A549 (cell line): ENCODE results near the gene DNAJA3. TPM values are rescaled to one million over a fixed set of nuclear protein-coding genes. Genes with fewer than 3 reads are reported as not detected.

Experiments used
- ATAC-seq, 2 experiments: fragments of 200-7000 bp in 1 of 2; fragments of >200 bp in 1 of 2; cut with Nextera tagmentation in 1 of 2; cut with Tn5 transposase in 1 of 2; 3 replicates each; pipeline versions ENCODE4 v1.8.0 to v1.9.1; 2018 to 2020; ENCODE audit warnings: mild to moderate bottlenecking in 1 of 2, moderate library complexity in 1 of 2
- CTCF ChIA-PET: fragments of 300-600 bp; sonication (Branson Sonifier 250); formaldehyde crosslinking; extraction: SDS; loops from one replicate; lab custom pipeline; 2021; ENCODE audit warnings: antibody characterized with exemption, inconsistent platforms; lab: Yijun Ruan, JAX
- POLR2A ChIA-PET: fragments of 350-600 bp; formaldehyde crosslinking; extraction: SDS; loops from one replicate; lab custom pipeline; 2021; ENCODE audit warnings: antibody characterized with exemption, inconsistent platforms; lab: Yijun Ruan, JAX
- DNase-seq, 2 experiments: peaks; one replicate each; pipeline versions ENCODE4 v3.0.0 to v3.0.0-alpha.2; 2011 to 2016; ENCODE audit warnings: low read depth in 1 of 2, low spot score in 1 of 2
- FAIRE-seq: peaks from 2 replicates; lab custom pipeline; 2011; peaks lifted over from hg19 to GRCh38; lab: Jason Lieb, UNC
- H3K27ac ChIP-seq, 2 experiments: fragments of >200 bp; sonication (Bioruptor Twin); formaldehyde crosslinking; 3 replicates each; pipeline ENCODE4 v1.5.1; 2016 to 2017
- H3K4me1 ChIP-seq: fragments of >200 bp; sonication (Bioruptor Twin); formaldehyde crosslinking; 3 replicates; pipeline ENCODE4 v1.6.1; 2016
- H3K4me2 ChIP-seq: fragments of >200 bp; sonication (Bioruptor Twin); formaldehyde crosslinking; 3 replicates; pipeline ENCODE4 v1.6.1; 2016
- H3K4me3 ChIP-seq: fragments of >200 bp; sonication (Bioruptor Twin); formaldehyde crosslinking; 3 replicates; pipeline ENCODE4 v1.5.1; 2016
- H3K9me3 ChIP-seq: fragments of >200 bp; sonication (Bioruptor Twin); formaldehyde crosslinking; 3 replicates; pipeline ENCODE4 v1.6.1; 2016
- CEBPB ChIP-seq, 2 experiments: fragments of >200 bp in 1 of 2; sonication (Bioruptor Twin) in 1 of 2; formaldehyde crosslinking in 1 of 2; IDR thresholded peaks; 2 replicates each; pipeline ENCODE4 v1.6.1; 2012 to 2016
- CHD4 ChIP-seq: fragments of 200-600 bp; sonication (generic); IDR thresholded peaks from 2 replicates; pipeline ENCODE4 v1.6.1; 2016; ENCODE audit warnings: antibody characterized with exemption, mild to moderate bottlenecking, borderline replicate concordance
- EP300 ChIP-seq, 2 experiments: fragments of >200 bp; sonication (Bioruptor Twin); formaldehyde crosslinking; IDR thresholded peaks; 2 replicates in 1 of 2; 3 replicates in 1 of 2; pipeline ENCODE4 v1.6.1; 2016 to 2017
- ESRRA ChIP-seq: fragments of 150-350 bp; IDR thresholded peaks from 2 replicates; pipeline ENCODE4 v1.6.1; 2014; ENCODE audit warnings: mild to moderate bottlenecking, low read length, borderline replicate concordance
- FOSL2 ChIP-seq, 2 experiments: fragments of 450-650 bp in 1 of 2; fragments of >200 bp in 1 of 2; sonication (Bioruptor Twin) in 1 of 2; formaldehyde crosslinking; IDR thresholded peaks; 2 replicates each; pipeline versions ENCODE4 v1.5.0 to v1.6.1; 2016 to 2020; ENCODE audit warnings: mild to moderate bottlenecking in 1 of 2, moderate library complexity in 1 of 2
- FOXS1 ChIP-seq: fragments of 250-450 bp; sonication (Bioruptor Pico); IDR thresholded peaks from 2 replicates; pipeline ENCODE4 v1.5.0; 2020; ENCODE audit warnings: mild to moderate bottlenecking, moderate library complexity
- HOXA7 ChIP-seq: fragments of 250-450 bp; sonication (Bioruptor Pico); IDR thresholded peaks from 2 replicates; pipeline ENCODE4 v1.5.0; 2020; ENCODE audit warnings: mild to moderate bottlenecking, moderate library complexity
- MYC ChIP-seq: IDR thresholded peaks from 2 replicates; pipeline ENCODE4 v1.6.1; 2012; ENCODE audit warnings: mild to moderate bottlenecking, inconsistent platforms, low read length, improper control_type of control experiment, borderline replicate concordance
- NFE2L2 ChIP-seq: fragments of 150-350 bp; conservative IDR thresholded peaks from 2 replicates; pipeline ENCODE4 v1.6.1; 2014; ENCODE audit warnings: low read length
- RCOR1 ChIP-seq: fragments of 150-350 bp; IDR thresholded peaks from 2 replicates; pipeline ENCODE4 v1.6.1; 2014; ENCODE audit warnings: antibody characterized with exemption, low read length, low read depth
- RFX5 ChIP-seq: fragments of 450-650 bp; IDR thresholded peaks from 2 replicates; pipeline ENCODE4 v1.7.1; 2014; ENCODE audit warnings: antibody characterized with exemption, mild to moderate bottlenecking, moderate library complexity
- TFCP2L1 ChIP-seq: fragments of 250-450 bp; sonication (Bioruptor Pico); IDR thresholded peaks from 2 replicates; pipeline ENCODE4 v1.5.0; 2021; ENCODE audit warnings: mild to moderate bottlenecking
- USF2 ChIP-seq: fragments of 450-650 bp; IDR thresholded peaks from 2 replicates; pipeline ENCODE4 v1.6.1; 2014; ENCODE audit warnings: antibody characterized with exemption
- ZFP36 ChIP-seq: fragments of 450-650 bp; IDR thresholded peaks from 2 replicates; pipeline ENCODE4 v1.6.1; 2014; ENCODE audit warnings: borderline replicate concordance; ENCODE audit not compliant: partially characterized antibody
- WGBS: methylation state at CpG from one replicate; pipeline ENCODE4 v1.1.6; 2017; ENCODE audit errors: missing lambda C conversion rate; 5-methylcytosine and 5-hydroxymethylcytosine counted together
- polyA plus RNA-seq, 4 experiments: library from polyadenylated mRNA; depleted of rRNA in 3 of 4; stranded (reverse); fragments of >200 nt; fragmentation: RNase III in 1 of 4; extraction: RNeasy Plus Mini Kit Qiagen cat#74134 plus additional on column Dnase treatment in 1 of 4; gene quantifications; 2 replicates in 3 of 4; 3 replicates in 1 of 4; pipeline ENCODE4 v1.2.3, GENCODE V29; 2011 to 2017
- TF ChIP-seq, protein P1 (sequence below): fragments of >200 bp; sonication (Bioruptor Twin); formaldehyde crosslinking; IDR thresholded peaks from 3 replicates; pipeline ENCODE4 v1.5.1; 2016
- TF ChIP-seq, protein P2 (sequence below): fragments of >200 bp; sonication (Bioruptor Twin); formaldehyde crosslinking; IDR thresholded peaks from 3 replicates; pipeline ENCODE4 v1.6.1; 2016

Gene DNAJA3
- polyA plus RNA-seq, 2 of the 4 experiments (the other 2 are of a cell fraction) = 64.6 to 77.2 TPM

DNA sequence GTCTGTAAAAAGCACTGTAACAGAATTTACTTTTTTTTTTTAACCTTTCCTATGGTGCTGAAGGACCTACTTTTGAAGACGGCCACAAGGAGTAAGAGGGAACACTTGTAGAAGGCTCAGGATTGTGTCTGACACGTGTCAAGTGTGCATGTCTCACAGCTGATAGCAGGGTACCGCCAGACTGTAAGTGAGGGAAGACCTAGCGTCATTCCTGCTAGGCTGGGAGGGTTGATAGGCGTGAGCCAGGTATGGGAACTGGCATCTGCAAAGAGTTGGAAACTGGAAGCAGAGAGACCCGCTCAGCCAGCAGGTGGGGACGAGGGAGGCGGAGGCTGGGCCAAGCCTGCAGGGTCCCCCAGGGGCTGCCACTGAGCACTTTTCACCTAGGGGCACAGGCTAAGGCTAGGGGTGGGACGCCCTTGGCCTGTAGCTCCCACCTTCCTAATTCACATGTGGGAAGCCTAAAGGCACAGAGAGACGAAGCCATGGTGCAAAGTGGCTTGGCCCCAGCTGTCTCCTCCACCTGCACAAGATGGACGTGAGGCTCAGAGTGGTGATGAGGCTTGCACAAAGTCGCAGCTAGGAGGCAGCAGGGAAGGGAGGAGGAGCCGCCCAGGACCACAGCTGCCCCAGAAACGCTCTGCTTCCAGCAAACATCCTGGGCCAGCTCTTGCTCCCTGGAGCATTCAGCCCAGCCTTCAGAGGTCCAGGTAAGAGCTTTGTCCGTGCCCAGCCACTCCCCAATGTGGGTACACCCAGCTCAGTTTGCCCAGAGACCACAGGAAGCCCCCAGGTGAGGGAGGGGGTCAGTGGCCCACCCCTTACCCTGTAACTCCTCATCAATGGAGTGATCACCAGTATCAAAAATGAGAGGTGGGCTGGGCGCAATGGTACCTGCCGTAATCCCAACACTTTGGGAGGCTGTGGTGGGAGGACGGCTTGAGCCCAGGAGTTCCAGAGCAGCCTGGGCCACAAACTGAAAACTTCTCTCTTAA is 35.1 kb upstream of the DNAJA3 start:
- ATAC-seq (peak in 1 of 2 experiments; percentile 40; a peak in 2 of 6 replicates), FAIRE-seq (no peak), DNase-seq (no peak)
- no peaks in the 10 kb centered on the region for H3K9me3 ChIP-seq
- H3K4me2 ChIP-seq = no peak overlapping the region
- WGBS = 87% methylated on average over 18 of the region's 18 CpGs
- no peak for TF ChIP-seq RCOR1
- TF ChIP-seq FOSL2 (IDR thresholded peaks at IDR 0.05) = no peak
- no peak for TF ChIP-seq FOSL2 (CRISPR knock-in tag; IDR thresholded peaks at IDR 0.05)
- no peak for TF ChIP-seq USF2
- no peak for TF ChIP-seq CHD4
- TF ChIP-seq HOXA7 (CRISPR knock-in tag) = no peak
- TF ChIP-seq ZFP36 = no peak
- TF ChIP-seq ESRRA = no peak
- no peak for TF ChIP-seq CEBPB (IDR thresholded peaks at IDR 0.05)
- no peak for TF ChIP-seq RFX5
- TF ChIP-seq EP300 (IDR thresholded peaks at IDR 0.05) = no peak
- TF ChIP-seq, protein P1, sequence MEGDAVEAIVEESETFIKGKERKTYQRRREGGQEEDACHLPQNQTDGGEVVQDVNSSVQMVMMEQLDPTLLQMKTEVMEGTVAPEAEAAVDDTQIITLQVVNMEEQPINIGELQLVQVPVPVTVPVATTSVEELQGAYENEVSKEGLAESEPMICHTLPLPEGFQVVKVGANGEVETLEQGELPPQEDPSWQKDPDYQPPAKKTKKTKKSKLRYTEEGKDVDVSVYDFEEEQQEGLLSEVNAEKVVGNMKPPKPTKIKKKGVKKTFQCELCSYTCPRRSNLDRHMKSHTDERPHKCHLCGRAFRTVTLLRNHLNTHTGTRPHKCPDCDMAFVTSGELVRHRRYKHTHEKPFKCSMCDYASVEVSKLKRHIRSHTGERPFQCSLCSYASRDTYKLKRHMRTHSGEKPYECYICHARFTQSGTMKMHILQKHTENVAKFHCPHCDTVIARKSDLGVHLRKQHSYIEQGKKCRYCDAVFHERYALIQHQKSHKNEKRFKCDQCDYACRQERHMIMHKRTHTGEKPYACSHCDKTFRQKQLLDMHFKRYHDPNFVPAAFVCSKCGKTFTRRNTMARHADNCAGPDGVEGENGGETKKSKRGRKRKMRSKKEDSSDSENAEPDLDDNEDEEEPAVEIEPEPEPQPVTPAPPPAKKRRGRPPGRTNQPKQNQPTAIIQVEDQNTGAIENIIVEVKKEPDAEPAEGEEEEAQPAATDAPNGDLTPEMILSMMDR = no peak
- TF ChIP-seq TFCP2L1 = no peak
- TF ChIP-seq, protein P2, sequence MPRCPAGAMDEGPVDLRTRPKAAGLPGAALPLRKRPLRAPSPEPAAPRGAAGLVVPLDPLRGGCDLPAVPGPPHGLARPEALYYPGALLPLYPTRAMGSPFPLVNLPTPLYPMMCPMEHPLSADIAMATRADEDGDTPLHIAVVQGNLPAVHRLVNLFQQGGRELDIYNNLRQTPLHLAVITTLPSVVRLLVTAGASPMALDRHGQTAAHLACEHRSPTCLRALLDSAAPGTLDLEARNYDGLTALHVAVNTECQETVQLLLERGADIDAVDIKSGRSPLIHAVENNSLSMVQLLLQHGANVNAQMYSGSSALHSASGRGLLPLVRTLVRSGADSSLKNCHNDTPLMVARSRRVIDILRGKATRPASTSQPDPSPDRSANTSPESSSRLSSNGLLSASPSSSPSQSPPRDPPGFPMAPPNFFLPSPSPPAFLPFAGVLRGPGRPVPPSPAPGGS = no peak
- ChIA-PET POLR2A (no interaction called here), CTCF (interaction anchor here (0.6 to 32.6 kb wide), 12 partner anchors 9 to 102 kb away, joined by 3 to 833 read pairs (median 5); partner anchors contain the start of genes PAM16 and VASN)
- H3K4me1 ChIP-seq = peaks cover 19% of the 10 kb centered on the region; the same call in 2 of the 3 replicates
- H3K4me3 ChIP-seq = no peak overlapping the region
- no peak overlapping the region for H3K27ac ChIP-seq

GRCh38 chr16:4391631-4392381 is 33.9 kb upstream of the DNAJA3 start:
- 96% methylated on average over 10 of the region's 22 CpGs for WGBS
- TF ChIP-seq FOXS1 (no peak), MYC (no peak), NFE2L2 (no peak)
- TF ChIP-seq, all 56 proteins: peak for 0
- H3K4me1 ChIP-seq = peaks cover 18% of the 10 kb centered on the region; the same call in 2 of the 3 replicates
- no peak for ATAC-seq
- H3K9me3 ChIP-seq = no peaks in the 10 kb centered on the region
- no peak overlapping the region for H3K27ac ChIP-seq
- POLR2A ChIA-PET = no interaction called here
- H3K4me2 ChIP-seq = no peak overlapping the region
- CTCF ChIA-PET = interaction anchor here (0.6 to 32.6 kb wide), 5 partner anchors 10 to 92 kb away, joined by 3 to 833 read pairs (median 7); partner anchors contain the start of gene VASN
- H3K4me3 ChIP-seq = no peak overlapping the region
- no peak for DNase-seq
- no peak for FAIRE-seq
